ENCODE data around the gene NTRK2. TPM values are rescaled to one million over a fixed set of nuclear protein-coding genes. Genes with fewer than 3 reads are reported as not detected.

Gene NTRK2
- total and polyA plus RNA-seq, 2 experiments from 2014 or later, result 0.03 TPM; not detected in 1

DNA sequence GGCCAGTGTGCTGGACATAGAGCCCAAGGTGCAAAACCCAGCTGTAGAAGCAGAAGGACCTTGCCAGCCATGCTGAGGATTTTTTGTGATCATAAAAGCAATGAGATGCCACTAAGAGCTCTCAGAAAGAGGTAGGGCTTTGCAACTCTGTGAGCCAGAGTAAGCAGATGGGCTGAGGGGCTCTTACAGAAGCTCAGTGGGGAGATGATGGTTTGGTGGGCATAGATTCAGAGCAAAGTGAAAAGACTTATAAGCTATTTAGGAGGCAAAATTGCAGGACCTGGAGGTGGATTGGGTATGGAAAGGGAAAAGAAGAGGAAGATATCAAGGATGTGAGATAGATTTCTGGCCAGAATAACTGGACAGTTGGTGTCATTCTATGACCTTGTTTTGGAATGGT, 302.0 kb downstream of the NTRK2 start (continued):
- TF ChIP-seq, protein P1, sequence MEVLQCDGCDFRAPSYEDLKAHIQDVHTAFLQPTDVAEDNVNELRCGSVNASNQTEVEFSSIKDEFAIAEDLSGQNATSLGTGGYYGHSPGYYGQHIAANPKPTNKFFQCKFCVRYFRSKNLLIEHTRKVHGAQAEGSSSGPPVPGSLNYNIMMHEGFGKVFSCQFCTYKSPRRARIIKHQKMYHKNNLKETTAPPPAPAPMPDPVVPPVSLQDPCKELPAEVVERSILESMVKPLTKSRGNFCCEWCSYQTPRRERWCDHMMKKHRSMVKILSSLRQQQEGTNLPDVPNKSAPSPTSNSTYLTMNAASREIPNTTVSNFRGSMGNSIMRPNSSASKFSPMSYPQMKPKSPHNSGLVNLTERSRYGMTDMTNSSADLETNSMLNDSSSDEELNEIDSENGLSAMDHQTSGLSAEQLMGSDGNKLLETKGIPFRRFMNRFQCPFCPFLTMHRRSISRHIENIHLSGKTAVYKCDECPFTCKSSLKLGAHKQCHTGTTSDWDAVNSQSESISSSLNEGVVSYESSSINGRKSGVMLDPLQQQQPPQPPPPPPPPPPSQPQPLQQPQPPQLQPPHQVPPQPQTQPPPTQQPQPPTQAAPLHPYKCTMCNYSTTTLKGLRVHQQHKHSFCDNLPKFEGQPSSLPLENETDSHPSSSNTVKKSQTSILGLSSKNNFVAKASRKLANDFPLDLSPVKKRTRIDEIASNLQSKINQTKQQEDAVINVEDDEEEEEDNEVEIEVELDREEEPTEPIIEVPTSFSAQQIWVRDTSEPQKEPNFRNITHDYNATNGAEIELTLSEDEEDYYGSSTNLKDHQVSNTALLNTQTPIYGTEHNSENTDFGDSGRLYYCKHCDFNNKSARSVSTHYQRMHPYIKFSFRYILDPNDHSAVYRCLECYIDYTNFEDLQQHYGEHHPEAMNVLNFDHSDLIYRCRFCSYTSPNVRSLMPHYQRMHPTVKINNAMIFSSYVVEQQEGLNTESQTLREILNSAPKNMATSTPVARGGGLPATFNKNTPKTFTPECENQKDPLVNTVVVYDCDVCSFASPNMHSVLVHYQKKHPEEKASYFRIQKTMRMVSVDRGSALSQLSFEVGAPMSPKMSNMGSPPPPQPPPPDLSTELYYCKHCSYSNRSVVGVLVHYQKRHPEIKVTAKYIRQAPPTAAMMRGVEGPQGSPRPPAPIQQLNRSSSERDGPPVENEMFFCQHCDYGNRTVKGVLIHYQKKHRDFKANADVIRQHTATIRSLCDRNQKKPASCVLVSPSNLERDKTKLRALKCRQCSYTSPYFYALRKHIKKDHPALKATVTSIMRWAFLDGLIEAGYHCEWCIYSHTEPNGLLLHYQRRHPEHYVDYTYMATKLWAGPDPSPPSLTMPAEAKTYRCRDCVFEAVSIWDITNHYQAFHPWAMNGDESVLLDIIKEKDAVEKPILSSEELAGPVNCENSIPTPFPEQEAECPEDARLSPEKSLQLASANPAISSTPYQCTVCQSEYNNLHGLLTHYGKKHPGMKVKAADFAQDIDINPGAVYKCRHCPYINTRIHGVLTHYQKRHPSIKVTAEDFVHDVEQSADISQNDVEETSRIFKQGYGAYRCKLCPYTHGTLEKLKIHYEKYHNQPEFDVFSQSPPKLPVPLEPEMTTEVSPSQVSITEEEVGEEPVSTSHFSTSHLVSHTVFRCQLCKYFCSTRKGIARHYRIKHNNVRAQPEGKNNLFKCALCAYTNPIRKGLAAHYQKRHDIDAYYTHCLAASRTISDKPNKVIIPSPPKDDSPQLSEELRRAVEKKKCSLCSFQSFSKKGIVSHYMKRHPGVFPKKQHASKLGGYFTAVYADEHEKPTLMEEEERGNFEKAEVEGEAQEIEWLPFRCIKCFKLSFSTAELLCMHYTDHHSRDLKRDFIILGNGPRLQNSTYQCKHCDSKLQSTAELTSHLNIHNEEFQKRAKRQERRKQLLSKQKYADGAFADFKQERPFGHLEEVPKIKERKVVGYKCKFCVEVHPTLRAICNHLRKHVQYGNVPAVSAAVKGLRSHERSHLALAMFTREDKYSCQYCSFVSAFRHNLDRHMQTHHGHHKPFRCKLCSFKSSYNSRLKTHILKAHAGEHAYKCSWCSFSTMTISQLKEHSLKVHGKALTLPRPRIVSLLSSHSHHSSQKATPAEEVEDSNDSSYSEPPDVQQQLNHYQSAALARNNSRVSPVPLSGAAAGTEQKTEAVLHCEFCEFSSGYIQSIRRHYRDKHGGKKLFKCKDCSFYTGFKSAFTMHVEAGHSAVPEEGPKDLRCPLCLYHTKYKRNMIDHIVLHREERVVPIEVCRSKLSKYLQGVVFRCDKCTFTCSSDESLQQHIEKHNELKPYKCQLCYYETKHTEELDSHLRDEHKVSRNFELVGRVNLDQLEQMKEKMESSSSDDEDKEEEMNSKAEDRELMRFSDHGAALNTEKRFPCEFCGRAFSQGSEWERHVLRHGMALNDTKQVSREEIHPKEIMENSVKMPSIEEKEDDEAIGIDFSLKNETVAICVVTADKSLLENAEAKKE (CRISPR knock-in tag; IDR thresholded peaks at IDR 0.05), result no peak
- no peak for TF ChIP-seq NANOG (IDR thresholded peaks at IDR 0.05; ENCODE audit: borderline replicate concordance)
- no peak for TF ChIP-seq ZNF114 (CRISPR knock-in tag; IDR thresholded peaks at IDR 0.05)

DNA sequence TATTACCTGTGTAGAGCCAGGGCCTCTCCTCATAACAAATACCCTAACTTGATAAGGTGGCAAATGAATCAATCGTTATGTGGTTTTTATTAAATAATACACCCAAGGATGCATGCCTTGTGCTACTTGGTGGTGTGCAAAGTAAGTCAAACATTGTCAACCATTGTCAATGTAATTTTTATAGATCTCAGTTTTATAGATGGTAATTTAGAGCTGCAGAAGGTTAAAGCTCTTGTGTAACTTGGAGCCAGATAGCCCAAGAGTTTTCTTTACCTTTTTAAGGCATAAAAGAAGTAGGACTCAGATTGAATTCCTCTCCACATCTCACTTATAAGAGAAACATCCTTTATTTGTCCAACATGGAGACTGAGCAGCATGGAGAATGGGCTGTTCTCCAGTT, 304.7 kb downstream of the NTRK2 start:
- Histone ChIP-seq H3K79me2 (replicated peaks; ENCODE audit: insufficient read depth) (no peaks in the 10 kb centered on the region), H3K9me2 (ENCODE audit: insufficient read depth) (no peaks in the 10 kb centered on the region), H3K36me3 (ENCODE audit: insufficient read depth) (no peaks in the 10 kb centered on the region), H3K27ac (ENCODE audit: low read depth) (no peak overlapping the region), H3K4me2 (no peak overlapping the region), H3K27me3 (ENCODE audit: insufficient read depth) (no peaks in the 10 kb centered on the region), H3K4me1 (ENCODE audit: insufficient read depth) (no peaks in the 10 kb centered on the region), H3K4me3 (no peak overlapping the region), H3F3A (replicated peaks; ENCODE audit: low read depth) (no peaks in the 10 kb centered on the region), H4K20me1 (replicated peaks; ENCODE audit: insufficient read depth) (no peaks in the 10 kb centered on the region), H2AFZ (no peak overlapping the region)
- Mint-ChIP-seq H3K9me3 (no peaks in the 10 kb centered on the region), H3K27me3 (ENCODE audit: insufficient read depth, low read depth, poor library complexity) (peaks cover 6% of the 10 kb centered on the region), H3K4me3 (no peak overlapping the region), H3K27ac (no peak overlapping the region), H3K36me3 (ENCODE audit: low read depth) (no peaks in the 10 kb centered on the region), H3K4me1 (no peaks in the 10 kb centered on the region)
- DNase-seq (ENCODE audit: low spot score) (no peak), ATAC-seq (no peak)
- TF ChIP-seq, protein P2, sequence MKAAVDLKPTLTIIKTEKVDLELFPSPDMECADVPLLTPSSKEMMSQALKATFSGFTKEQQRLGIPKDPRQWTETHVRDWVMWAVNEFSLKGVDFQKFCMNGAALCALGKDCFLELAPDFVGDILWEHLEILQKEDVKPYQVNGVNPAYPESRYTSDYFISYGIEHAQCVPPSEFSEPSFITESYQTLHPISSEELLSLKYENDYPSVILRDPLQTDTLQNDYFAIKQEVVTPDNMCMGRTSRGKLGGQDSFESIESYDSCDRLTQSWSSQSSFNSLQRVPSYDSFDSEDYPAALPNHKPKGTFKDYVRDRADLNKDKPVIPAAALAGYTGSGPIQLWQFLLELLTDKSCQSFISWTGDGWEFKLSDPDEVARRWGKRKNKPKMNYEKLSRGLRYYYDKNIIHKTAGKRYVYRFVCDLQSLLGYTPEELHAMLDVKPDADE (IDR thresholded peaks at IDR 0.05), result no peak
- TF ChIP-seq, protein P1 (CRISPR knock-in tag; IDR thresholded peaks at IDR 0.05), result no peak
- TF ChIP-seq POLR2AphosphoS5 (IDR thresholded peaks at IDR 0.05; ENCODE audit: low read depth), result no peak

All from GM23338 (cell line).